H1 (cell line): ENCODE data around the gene ZC3H18. TPM values are rescaled to one million over a fixed set of nuclear protein-coding genes. Genes with fewer than 3 reads are reported as not detected.

Experiments used
- CTCF ChIA-PET: fragments of 300-600 bp; sonication (Branson Sonifier 250); formaldehyde crosslinking; loops from one replicate; lab custom pipeline; 2021; ENCODE audit not compliant: partially characterized antibody; lab: Charles Lee
- POLR2A ChIA-PET: fragments of 300-600 bp; sonication (Branson Sonifier 250); formaldehyde crosslinking; loops from one replicate; lab custom pipeline; 2021; ENCODE audit warnings: inconsistent platforms; ENCODE audit not compliant: partially characterized antibody; lab: Charles Lee
- DNase-seq, 2 experiments: peaks; one replicate each; pipeline versions ENCODE4 v3.0.0 to v3.0.0-alpha.2; 2010 to 2022; ENCODE audit warnings: low spot score in 2 of 2, low read depth in 1 of 2, mixed read lengths in 1 of 2
- FAIRE-seq: peaks from 2 replicates; lab custom pipeline; 2011; peaks lifted over from hg19 to GRCh38; lab: Jason Lieb, UNC
- H2AFZ ChIP-seq: 2 replicates; pipeline ENCODE4 v1.8.1; 2012; ENCODE audit warnings: low read length, inconsistent platforms
- H2AK5ac ChIP-seq: 2 replicates; pipeline ENCODE4 v1.6.1; 2013; ENCODE audit warnings: low read depth, low read length
- H2BK120ac ChIP-seq: replicated peaks from 2 replicates; pipeline ENCODE3; 2013; ENCODE audit warnings: low read depth, low read length, inconsistent platforms
- H2BK12ac ChIP-seq: 2 replicates; pipeline ENCODE4 v1.6.1; 2013; ENCODE audit warnings: low read depth, low read length
- H2BK15ac ChIP-seq: 2 replicates; pipeline ENCODE4 v1.6.1; 2013; ENCODE audit warnings: low read length
- H2BK20ac ChIP-seq: 2 replicates; pipeline ENCODE4 v1.6.1; 2013; ENCODE audit warnings: low read length
- H2BK5ac ChIP-seq: 2 replicates; pipeline ENCODE4 v1.6.1; 2013; ENCODE audit warnings: low read depth, low read length
- H3K14ac ChIP-seq: 2 replicates; pipeline ENCODE4 v1.6.1; 2013; ENCODE audit warnings: inconsistent platforms; ENCODE audit not compliant: insufficient read length
- H3K18ac ChIP-seq: 2 replicates; pipeline ENCODE4 v1.6.1; 2013; ENCODE audit warnings: low read length; ENCODE audit errors: extremely low read depth
- H3K23ac ChIP-seq: 2 replicates; pipeline ENCODE4 v1.6.1; 2013; ENCODE audit warnings: inconsistent platforms; ENCODE audit not compliant: insufficient read length
- H3K23me2 ChIP-seq: 2 replicates; pipeline ENCODE4 v1.6.1; 2013; ENCODE audit warnings: low read depth, low read length
- H3K27ac ChIP-seq: 2 replicates; pipeline ENCODE4 v1.6.1; 2011; ENCODE audit warnings: low read depth, low read length, inconsistent platforms
- H3K27me3 ChIP-seq, 4 experiments: replicated peaks in 1 of 4; 1 replicate in 1 of 4; 2 replicates in 3 of 4; pipeline versions ENCODE4 v1.6.1 to v1.8.1; 2011 to 2013; ENCODE audit warnings: low read length in 3 of 4, mild to moderate bottlenecking in 3 of 4, inconsistent platforms in 2 of 4, mixed read lengths in 2 of 4, moderate library complexity in 1 of 4; ENCODE audit not compliant: control insufficient read depth in 3 of 4, insufficient read depth in 3 of 4; ENCODE audit errors: extremely low read depth in 1 of 4
- H3K36me3 ChIP-seq, 4 experiments: 2 replicates each; pipeline versions ENCODE4 v1.6.1 to v1.8.1; 2011 to 2013; ENCODE audit warnings: mild to moderate bottlenecking in 4 of 4, low read length in 3 of 4, moderate library complexity in 2 of 4, control low read depth in 1 of 4, inconsistent platforms in 1 of 4; ENCODE audit not compliant: insufficient read depth in 4 of 4, control insufficient read depth in 2 of 4
- H3K4ac ChIP-seq: replicated peaks from 2 replicates; pipeline ENCODE3; 2013; ENCODE audit warnings: low read length, low read depth, mixed read lengths, inconsistent platforms; ENCODE audit not compliant: insufficient read length
- H3K4me1 ChIP-seq, 4 experiments: replicated peaks in 1 of 4; 1 replicate in 1 of 4; 2 replicates in 3 of 4; pipeline versions ENCODE4 v1.6.1 to v1.8.1; 2011 to 2013; ENCODE audit warnings: low read length in 3 of 4, inconsistent platforms in 2 of 4, mixed read lengths in 1 of 4; ENCODE audit not compliant: insufficient read depth in 4 of 4, control insufficient read depth in 3 of 4
- H3K4me2 ChIP-seq, 2 experiments: 2 replicates each; pipeline versions ENCODE4 v1.6.1 to v1.8.1; 2011 to 2013; ENCODE audit warnings: low read depth in 2 of 2, low read length in 2 of 2, control low read depth in 1 of 2, inconsistent platforms in 1 of 2, mild to moderate bottlenecking in 1 of 2; ENCODE audit not compliant: insufficient read depth in 1 of 2
- H3K4me3 ChIP-seq, 4 experiments: fragments of 200-600, 300-600 bp in 1 of 4; sonication (generic), shearing (Covaris generic), sonication (Bioruptor Twin) in 1 of 4; 2 replicates each; pipeline versions ENCODE4 v1.5.1 to v1.8.1; 2011 to 2016; ENCODE audit warnings: low read length in 4 of 4, low read depth in 3 of 4, control low read depth in 2 of 4, inconsistent platforms in 2 of 4, mild to moderate bottlenecking in 2 of 4, mixed read lengths in 1 of 4, moderate library complexity in 1 of 4; ENCODE audit not compliant: insufficient read depth in 2 of 4; ENCODE audit errors: extremely low read depth in 1 of 4
- H3K56ac ChIP-seq: replicated peaks from 2 replicates; pipeline ENCODE3; 2013; ENCODE audit warnings: low read depth, mild to moderate bottlenecking, mixed read lengths, low read length, inconsistent platforms; ENCODE audit not compliant: insufficient read length
- H3K79me1 ChIP-seq: 2 replicates; pipeline ENCODE4 v1.6.1; 2013; ENCODE audit warnings: low read depth, low read length, control low read depth
- H3K79me2 ChIP-seq, 2 experiments: 2 replicates each; pipeline versions ENCODE4 v1.6.1 to v1.8.1; 2012 to 2013; ENCODE audit warnings: low read length in 2 of 2, mild to moderate bottlenecking in 2 of 2, inconsistent platforms in 1 of 2; ENCODE audit not compliant: insufficient read depth in 2 of 2, control insufficient read depth in 1 of 2
- H3K9ac ChIP-seq, 4 experiments: replicated peaks in 1 of 4; 1 replicate in 1 of 4; 2 replicates in 3 of 4; pipeline versions ENCODE4 v1.6.1 to v1.8.1; 2011 to 2013; ENCODE audit warnings: low read depth in 3 of 4, low read length in 3 of 4, control low read depth in 2 of 4, mild to moderate bottlenecking in 2 of 4, moderate library complexity in 2 of 4, inconsistent platforms in 1 of 4; ENCODE audit errors: extremely low read depth in 1 of 4
- H3K9me3 ChIP-seq, 2 experiments: 2 replicates each; pipeline versions ENCODE4 v1.6.1 to v1.8.1; 2012 to 2013; ENCODE audit warnings: mild to moderate bottlenecking in 2 of 2, moderate library complexity in 2 of 2, control low read depth in 1 of 2, inconsistent platforms in 1 of 2, low read depth in 1 of 2, low read length in 1 of 2, mixed read lengths in 1 of 2; ENCODE audit not compliant: insufficient read depth in 2 of 2
- H4K20me1 ChIP-seq, 2 experiments: replicated peaks in 1 of 2; 2 replicates each; pipeline versions ENCODE3 to v1.8.1; 2011 to 2013; ENCODE audit warnings: inconsistent platforms in 2 of 2, low read length in 2 of 2, mild to moderate bottlenecking in 1 of 2; ENCODE audit not compliant: insufficient read depth in 2 of 2, control insufficient read depth in 1 of 2
- H4K5ac ChIP-seq: 2 replicates; pipeline ENCODE4 v1.6.1; 2013; ENCODE audit warnings: low read length, low read depth, mixed read lengths, inconsistent platforms; ENCODE audit not compliant: insufficient read length
- H4K8ac ChIP-seq: 2 replicates; pipeline ENCODE4 v1.8.0; 2013; ENCODE audit warnings: mild to moderate bottlenecking, moderate library complexity, low read length, inconsistent platforms; ENCODE audit not compliant: insufficient read depth; ENCODE audit errors: extremely low read depth
- H4K91ac ChIP-seq: replicated peaks from 2 replicates; pipeline ENCODE3; 2013; ENCODE audit warnings: low read length, mixed read lengths, inconsistent platforms; ENCODE audit not compliant: insufficient read length
- RAD21 ChIP-seq, 2 experiments: IDR thresholded peaks in 1 of 2; conservative IDR thresholded peaks in 1 of 2; 2 replicates each; pipeline ENCODE4 v1.6.1; 2011; ENCODE audit warnings: low read depth in 2 of 2, low read length in 2 of 2, improper control_type of control experiment in 1 of 2, inconsistent platforms in 1 of 2, mild to moderate bottlenecking in 1 of 2, moderate library complexity in 1 of 2
- RXRA ChIP-seq: IDR thresholded peaks from 2 replicates; pipeline ENCODE4 v1.6.1; 2011; ENCODE audit warnings: low read depth, mild to moderate bottlenecking, low read length, moderate library complexity; ENCODE audit not compliant: insufficient read depth
- TEAD4 ChIP-seq: IDR thresholded peaks from 2 replicates; pipeline ENCODE4 v1.6.1; 2012; ENCODE audit warnings: low read depth, low read length, inconsistent platforms, mixed read lengths
- WGBS, 2 experiments: shearing (Covaris generic) in 1 of 2; methylation state at CpG; one replicate each; pipeline versions ENCODE4 v1.1.6 to v1.1.7; 2013 to 2015; ENCODE audit warnings: low lambda C conversion rate in 2 of 2, mixed read lengths in 2 of 2, inconsistent platforms in 1 of 2, low coverage in 1 of 2, missing lambda C conversion rate in 1 of 2; ENCODE audit not compliant: insufficient replicate concordance in 2 of 2, insufficient coverage in 1 of 2, insufficient read length in 1 of 2; ENCODE audit errors: extremely low coverage in 1 of 2, missing lambda C conversion rate in 1 of 2; 5-methylcytosine and 5-hydroxymethylcytosine counted together
- polyA plus RNA-seq, 7 experiments: library from polyadenylated mRNA; depleted of rRNA in 3 of 7; stranded (reverse) in 5 of 7; unstranded in 2 of 7; fragments of >200 nt in 5 of 7; fragments of 200-250 nt in 2 of 7; gene quantifications; 1 replicate in 5 of 7; 2 replicates in 1 of 7; 4 replicates in 1 of 7; pipeline versions ENCODE4 v1.2.1 to v1.2.3, GENCODE V29; 2011 to 2013; ENCODE audit warnings: missing spikeins in 2 of 7, mixed read lengths in 2 of 7
- total RNA-seq: library from RNA; stranded (reverse); fragmentation: NEBNext Ultra II Directional; extraction: Animal tissue kit (Norgen Biotek cat#: 25700); gene quantifications from 2 replicates; pipeline ENCODE4 v1.2.1, GENCODE V29; 2021
- TF ChIP-seq, protein P1 (sequence below), 3 experiments: IDR thresholded peaks; 1 replicate in 2 of 3; 2 replicates in 1 of 3; pipeline versions ENCODE4 v1.5.1 to v1.6.1; 2011; ENCODE audit warnings: low read length in 3 of 3, mild to moderate bottlenecking in 3 of 3, inconsistent platforms in 2 of 3, low read depth in 1 of 3, moderate library complexity in 1 of 3; ENCODE audit not compliant: insufficient read depth in 1 of 3; ENCODE audit errors: control extremely low read depth in 1 of 3

The ZC3H18 gene
- total and polyA plus RNA-seq, 2 of the 8 experiments (the other 6 are each of a cell fraction or from before 2014, with no cell fraction given) = 12.1 to 73.2 TPM

DNA sequence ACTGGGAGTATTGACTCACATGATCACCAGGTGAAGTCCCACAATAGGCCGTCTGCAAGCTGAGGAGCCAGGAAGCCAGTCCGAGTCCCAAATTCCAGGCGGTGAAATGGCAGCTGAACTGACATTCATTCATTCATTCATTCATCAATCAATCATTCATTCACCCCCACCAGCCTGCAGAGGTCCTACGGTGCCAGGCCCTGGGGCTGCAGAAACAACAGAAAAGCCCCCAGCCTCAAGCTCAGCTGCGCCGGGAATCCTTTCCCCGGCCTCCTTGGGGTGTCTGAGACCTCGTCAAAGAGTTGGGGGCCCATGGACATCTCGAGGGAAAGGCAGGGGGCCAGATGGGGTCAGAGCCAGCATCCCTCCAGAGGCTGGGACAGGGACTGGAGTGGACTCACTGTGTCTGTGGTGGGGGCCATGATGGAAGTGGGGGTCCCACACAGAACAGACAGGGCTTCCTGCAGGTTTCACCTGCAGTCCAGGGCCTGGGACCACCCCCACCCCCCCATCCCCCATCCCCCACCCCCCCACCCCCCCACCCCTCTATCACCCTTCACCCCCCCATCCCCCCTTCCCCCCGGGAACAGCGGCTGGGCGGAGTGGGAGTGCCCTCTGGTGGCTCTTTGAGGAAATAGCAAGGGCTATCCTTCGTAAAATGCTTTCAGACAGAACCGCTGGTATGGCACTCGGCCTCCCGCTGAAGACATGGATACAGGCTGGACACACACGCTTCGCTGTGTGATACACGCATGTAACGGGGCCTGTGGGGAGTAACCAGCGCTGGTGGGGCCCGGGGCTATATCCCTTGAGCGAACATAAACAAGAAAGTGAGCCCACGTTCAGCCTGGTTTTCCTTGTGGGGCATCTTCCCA lies 8.5 kb upstream of the ZC3H18 start:
- H3K4me3 ChIP-seq = no peak overlapping the region

More for the DNA sequence above, 8.5 kb upstream of the ZC3H18 start:
- Histone ChIP-seq H2BK15ac (no peak overlapping the region), H3K9ac (no peak overlapping the region), H4K91ac (no peak overlapping the region), H3K27me3 (peaks cover 0 to 6% (median 0%) of the 10 kb centered on the region in 4 experiments; a peak in 3 of 7 replicates), H3K27ac (no peak overlapping the region), H2BK5ac (no peak overlapping the region), H4K8ac (no peak overlapping the region), H3K36me3 (0 out of 8 replicates have a peak, but pooled peaks cover 0 to 2% (median 0%) of the 10 kb centered on the region in 4 experiments), H3K23ac (no peak overlapping the region), H2BK20ac (no peak overlapping the region), H2AK5ac (no peak overlapping the region), H3K4me1 (no peaks in the 10 kb centered on the region), H4K5ac (no peak overlapping the region), H3K56ac (no peak overlapping the region), H2AFZ (no peak overlapping the region), H3K79me2 (no peaks in the 10 kb centered on the region), H4K20me1 (peaks cover 0 to 5% of the 10 kb centered on the region in 2 experiments), H3K4ac (no peak overlapping the region), H3K4me2 (peak overlapping the region in 1 of 2 experiments; percentile 54; a peak in 2 of 4 replicates), H3K14ac (no peak overlapping the region), H3K9me3 (no peaks in the 10 kb centered on the region), H3K23me2 (no peaks in the 10 kb centered on the region), H2BK12ac (no peak overlapping the region), H3K18ac (no peak overlapping the region), H2BK120ac (no peak overlapping the region), H3K79me1 (no peaks in the 10 kb centered on the region)
- FAIRE-seq = no peak
- TF ChIP-seq RXRA (no peak), RAD21 (IDR thresholded peaks at IDR 0.05 in 1 of 2, conservative IDR thresholded peaks at IDR 0.05 in 1 of 2; ENCODE audit: low read depth in 2 of 2, low read length in 2 of 2) (peak; percentile 76 to 80), TEAD4 (0 out of 2 replicates have a peak, but pooled peaks have one; percentile 33)
- TF ChIP-seq, protein P1, sequence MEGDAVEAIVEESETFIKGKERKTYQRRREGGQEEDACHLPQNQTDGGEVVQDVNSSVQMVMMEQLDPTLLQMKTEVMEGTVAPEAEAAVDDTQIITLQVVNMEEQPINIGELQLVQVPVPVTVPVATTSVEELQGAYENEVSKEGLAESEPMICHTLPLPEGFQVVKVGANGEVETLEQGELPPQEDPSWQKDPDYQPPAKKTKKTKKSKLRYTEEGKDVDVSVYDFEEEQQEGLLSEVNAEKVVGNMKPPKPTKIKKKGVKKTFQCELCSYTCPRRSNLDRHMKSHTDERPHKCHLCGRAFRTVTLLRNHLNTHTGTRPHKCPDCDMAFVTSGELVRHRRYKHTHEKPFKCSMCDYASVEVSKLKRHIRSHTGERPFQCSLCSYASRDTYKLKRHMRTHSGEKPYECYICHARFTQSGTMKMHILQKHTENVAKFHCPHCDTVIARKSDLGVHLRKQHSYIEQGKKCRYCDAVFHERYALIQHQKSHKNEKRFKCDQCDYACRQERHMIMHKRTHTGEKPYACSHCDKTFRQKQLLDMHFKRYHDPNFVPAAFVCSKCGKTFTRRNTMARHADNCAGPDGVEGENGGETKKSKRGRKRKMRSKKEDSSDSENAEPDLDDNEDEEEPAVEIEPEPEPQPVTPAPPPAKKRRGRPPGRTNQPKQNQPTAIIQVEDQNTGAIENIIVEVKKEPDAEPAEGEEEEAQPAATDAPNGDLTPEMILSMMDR (IDR thresholded peaks at IDR 0.05; ENCODE audit: control extremely low read depth in 1 of 3, insufficient read depth in 1 of 3, low read depth in 1 of 3, low read length in 3 of 3) = peak; percentile 67 to 81 (median 77)
- ChIA-PET POLR2A (interaction anchor here (0.8 to 1.4 kb wide), 4 partner anchors 8 to 110 kb away, joined by 3 to 4 read pairs (median 4); partner anchors contain the start of gene ZC3H18), CTCF (interaction anchor here (0.7 to 4.6 kb wide), 32 partner anchors 8 to 183 kb away, joined by 3 to 36 read pairs (median 4); partner anchors contain the start of gene ZFPM1)
- 43% methylated on average over 21 of the region's 24 CpGs; no CpG with 5 or more reads in 1 of the 2 experiments for WGBS, 2 experiments
- DNase-seq = peak in 1 of 2 experiments; percentile 74
